Mucosa of gallbladder (tissue), 1 donor: ENCODE data around the gene PHACTR3. TPM values are rescaled to one million over a fixed set of nuclear protein-coding genes. Genes with fewer than 3 reads are reported as not detected.

ENCODE experiments used
- DNase-seq: peaks from one replicate; pipeline ENCODE4 v3.0.0-alpha.2; 2020; ENCODE audit warnings: low spot score
- total RNA-seq: library from RNA; stranded (reverse); gene quantifications from one replicate; pipeline ENCODE4 v1.2.1, GENCODE V29; 2021
- donor health status: DM: no; HTN: no; CAD: no.

PHACTR3 gene
- total RNA-seq, 1 donor from 2014 or later, result 6.9 TPM

DNA sequence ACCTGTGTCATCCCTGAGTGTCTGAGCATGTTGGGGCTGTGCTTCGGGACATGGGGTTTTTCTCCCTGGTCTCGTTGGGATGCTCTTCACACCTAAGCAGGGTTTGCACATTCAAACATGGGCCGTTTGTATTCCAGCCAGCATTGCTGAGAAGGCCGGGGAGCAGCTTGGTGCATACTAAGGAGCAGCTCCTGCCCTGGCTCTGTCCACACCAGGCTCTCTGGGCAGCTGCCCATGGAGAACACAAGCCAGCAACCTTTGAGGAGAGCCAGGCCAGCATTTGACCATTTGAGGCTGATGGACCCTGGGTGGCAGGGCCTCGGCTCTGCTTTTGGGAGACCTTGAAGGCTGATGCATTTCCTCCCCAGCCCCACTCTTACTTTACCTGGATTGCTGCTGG lies 92.1 kb downstream of the PHACTR3 start:
- no peak for DNase-seq

DNA sequence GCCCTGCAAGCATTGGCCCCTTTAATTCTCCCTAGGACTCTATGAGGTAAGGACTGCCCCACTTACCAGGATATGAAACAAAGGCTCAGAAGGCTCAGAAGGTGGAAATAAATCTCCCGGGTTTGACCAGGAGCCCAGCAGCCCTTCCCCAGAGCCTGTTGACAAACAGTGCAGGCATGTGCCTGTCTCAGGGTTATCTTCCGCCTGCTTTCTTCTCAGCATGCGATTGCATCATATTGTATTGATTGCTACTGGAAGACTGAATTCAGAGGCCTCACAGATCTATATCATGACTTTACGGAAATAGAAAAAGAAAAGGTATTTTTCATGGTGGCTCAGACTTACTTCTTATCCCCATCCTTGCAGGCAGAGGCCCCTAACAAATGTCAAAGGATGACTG lies 92.7 kb downstream of the PHACTR3 start:
- peak; percentile 81 for DNase-seq

DNA sequence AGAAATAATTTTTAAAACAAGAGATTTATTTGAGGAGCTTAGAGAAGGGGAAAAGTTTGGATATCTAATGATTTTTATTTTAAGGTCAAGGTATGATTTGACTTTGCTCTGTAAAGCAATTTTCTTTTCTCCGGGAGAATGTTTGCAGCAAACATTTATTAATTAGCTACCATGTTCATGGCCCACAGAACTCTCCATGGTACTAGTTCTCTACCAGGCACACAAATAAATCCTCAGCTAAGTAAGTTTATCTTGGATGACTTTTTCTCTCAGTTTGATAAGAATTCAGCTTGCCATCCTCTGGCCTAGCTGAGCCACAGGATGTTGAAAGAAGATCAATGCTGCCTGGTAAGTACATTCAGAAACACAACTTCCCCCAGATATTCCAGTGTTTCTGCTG lies 94.3 kb downstream of the PHACTR3 start:
- DNase-seq, result no peak

DNA sequence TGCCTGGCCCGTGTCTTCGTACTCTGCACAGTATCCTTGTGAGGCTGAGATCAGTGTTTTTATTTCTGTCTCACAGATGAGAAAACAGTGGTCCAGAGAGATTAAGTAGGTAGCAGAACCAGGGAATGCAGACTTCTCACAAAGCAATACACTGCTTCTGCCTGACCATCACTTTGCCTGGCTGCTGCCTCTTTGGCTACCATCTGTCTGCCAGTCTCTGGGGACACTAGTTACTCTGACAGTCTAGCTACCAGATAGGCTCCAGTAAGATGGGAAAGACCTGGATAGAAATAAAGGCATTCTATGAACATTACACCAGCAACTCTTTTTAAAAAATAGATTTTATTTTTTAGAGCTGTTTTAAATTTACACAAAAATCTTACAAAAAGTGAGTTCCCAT lies 96.9 kb downstream of the PHACTR3 start:
- DNase-seq, result no peak

GRCh38 chr20:59703046-59703445 lies 98.7 kb downstream of the PHACTR3 start:
- no peak for DNase-seq

DNA sequence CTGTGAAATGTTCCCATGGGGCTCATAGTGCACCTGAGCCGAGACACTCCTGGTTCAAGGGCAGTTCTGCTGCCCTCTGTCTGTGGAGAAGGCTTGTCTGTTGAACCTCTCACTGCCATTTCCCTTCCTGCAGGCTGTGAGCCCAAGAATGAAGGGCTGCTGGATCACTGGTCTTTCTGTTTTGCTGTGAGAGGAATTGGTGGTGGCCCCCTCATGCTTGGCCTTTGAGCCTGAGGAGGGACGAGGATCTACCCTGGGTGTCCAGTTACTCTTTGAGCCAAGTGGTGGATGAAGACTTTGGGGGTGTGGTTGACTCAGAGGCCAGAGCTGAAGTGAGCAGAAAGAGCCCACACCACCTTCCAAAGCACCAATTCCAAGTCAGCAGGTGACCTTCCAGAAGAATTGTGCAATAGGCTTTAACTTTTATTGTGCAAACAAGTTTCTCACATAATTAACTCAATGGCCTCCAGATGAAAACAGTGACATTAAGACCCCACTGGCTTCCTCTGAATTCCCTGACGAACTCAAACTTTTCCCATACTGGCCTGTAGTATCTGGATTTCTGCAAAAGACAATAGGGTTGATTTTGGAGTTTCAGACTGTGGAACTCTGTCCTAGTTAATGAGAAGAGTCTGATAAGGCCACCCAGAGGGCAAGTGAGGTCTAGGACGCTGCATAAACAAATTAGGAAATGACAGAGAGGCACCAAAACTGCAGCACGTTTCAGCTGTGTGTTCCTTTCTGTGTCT lies 101.5 kb downstream of the PHACTR3 start:
- no peak for DNase-seq

DNA sequence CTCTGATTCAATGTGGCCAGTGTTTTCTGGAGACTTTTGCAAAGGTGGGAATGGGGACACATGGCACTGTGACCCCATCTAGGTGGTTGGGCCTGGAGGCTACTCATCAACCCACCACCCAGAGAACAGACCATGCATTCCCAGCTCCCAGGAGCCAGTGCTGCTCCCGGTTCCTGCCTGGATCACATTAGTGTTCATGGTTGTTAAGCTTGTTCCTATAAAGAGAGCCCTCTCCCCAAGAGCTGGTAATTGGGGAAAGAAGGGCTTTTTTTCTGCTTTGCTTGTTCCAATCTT lies 102.0 kb downstream of the PHACTR3 start:
- no peak for DNase-seq

DNA sequence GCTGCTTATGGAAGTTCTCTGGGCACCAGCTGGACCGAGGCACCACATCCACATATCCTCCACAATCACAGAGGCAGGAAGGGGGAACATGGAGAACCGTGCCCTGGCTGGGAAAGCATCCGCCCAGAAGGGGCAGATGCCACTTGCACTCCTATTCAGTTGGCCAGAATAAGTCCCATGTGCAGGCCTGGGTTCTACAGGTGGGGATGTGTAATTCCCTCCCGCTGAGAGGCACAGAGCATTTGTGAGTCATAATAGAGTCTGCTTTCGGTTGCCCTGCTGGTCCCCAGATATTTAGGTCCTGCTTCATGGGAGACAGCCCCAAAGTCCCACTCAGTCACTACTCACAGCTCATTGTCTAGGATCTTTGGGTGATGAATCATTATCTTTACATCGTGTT lies 104.0 kb downstream of the PHACTR3 start:
- DNase-seq, result no peak

DNA sequence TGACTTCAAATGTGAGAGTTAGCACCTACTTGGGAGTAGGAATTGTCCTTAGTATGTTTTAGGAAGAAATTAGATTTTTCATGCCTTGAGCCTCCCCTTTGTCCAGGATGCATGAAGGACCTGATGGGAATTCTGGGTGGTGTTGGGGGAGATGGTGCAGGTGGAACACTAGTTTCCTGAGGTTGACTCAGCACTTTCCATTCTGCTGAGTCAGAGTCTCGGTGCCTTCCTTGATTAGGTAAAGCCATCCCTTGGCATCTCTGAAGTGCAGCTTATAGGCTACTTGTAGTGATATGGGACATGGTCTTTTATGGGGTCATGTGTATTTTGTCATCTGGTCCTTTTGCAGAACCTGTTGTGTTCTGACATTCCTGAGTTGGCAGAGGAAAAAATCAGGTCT lies 105.3 kb downstream of the PHACTR3 start:
- DNase-seq, result no peak

- DNase-seq, result no peak
Observed at GRCh38 chr20:59718071-59718470, 113.7 kb downstream of the PHACTR3 start.

GRCh38 chr20:59718751-59719150 lies 114.4 kb downstream of the PHACTR3 start:
- no peak for DNase-seq

GRCh38 chr20:59720013-59720412 lies 115.7 kb downstream of the PHACTR3 start:
- no peak for DNase-seq

DNA sequence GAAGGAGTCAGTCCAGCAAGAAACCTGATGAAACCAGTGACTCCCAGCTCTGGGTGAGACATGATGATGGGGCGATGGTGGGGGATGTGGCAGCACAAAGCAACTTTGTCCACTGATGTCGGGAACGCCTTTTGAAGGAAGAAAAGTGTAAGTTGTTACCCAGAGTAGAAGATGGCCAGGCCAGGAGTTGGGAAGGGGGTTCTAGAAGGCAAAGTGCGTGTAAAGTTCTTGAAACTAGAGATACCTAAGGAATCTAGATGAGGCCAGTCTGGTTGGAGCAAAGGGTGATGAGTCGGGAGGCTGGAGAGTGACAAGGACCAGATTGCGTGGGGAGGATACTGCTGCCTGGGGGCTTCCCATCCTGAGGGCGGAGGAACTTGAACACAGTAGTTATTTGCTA lies 117.0 kb downstream of the PHACTR3 start:
- DNase-seq, result no peak

GRCh38 chr20:59723108-59723500 lies 118.8 kb downstream of the PHACTR3 start:
- DNase-seq, result no peak

GRCh38 chr20:59723607-59724456 lies 119.5 kb downstream of the PHACTR3 start:
- no peak for DNase-seq

DNA sequence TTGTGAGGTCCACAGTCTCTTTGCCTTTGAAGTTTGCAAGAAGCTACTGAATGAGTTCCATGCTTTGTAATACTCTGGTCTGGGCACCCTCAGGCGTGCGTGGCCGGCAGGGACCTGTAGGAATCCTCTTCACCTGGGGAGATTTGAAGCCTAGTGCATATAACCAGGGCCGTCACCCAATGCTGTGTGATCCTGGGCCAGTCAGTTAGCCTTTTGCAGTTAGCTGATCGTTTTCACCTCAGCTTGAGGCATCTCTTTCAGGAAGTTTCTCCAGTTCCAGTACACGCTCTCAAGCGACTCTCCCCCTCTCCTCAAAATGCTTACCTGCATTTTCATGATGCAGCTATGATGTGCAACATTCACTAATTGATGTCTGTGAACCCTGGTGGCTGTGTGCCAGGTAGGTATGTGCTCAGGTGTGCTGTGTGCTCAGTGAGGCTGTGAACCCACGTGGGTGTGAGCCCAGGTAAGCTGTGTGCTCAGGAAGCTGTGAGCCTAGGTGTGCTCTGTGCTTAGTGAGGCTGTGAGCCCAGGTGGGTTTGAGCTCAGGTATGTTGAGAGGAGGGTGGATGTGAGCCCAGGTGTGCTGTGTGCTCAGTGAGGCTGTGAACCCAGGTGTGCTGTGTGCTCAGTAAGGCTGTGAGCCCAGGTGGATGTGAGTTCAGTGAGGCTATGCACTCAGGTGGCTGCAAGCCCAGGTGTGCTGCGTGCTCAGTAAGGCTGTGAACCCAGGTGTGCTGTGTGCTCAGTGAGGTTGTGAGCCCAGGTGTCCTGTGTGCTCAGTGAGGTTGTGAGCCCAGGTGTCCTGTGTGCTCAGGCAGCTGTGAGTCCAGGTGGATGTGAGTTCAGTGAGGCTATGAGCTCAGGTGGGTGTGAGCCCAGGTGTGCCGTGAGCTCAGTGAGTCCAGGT lies 120.4 kb downstream of the PHACTR3 start:
- no peak for DNase-seq

DNA sequence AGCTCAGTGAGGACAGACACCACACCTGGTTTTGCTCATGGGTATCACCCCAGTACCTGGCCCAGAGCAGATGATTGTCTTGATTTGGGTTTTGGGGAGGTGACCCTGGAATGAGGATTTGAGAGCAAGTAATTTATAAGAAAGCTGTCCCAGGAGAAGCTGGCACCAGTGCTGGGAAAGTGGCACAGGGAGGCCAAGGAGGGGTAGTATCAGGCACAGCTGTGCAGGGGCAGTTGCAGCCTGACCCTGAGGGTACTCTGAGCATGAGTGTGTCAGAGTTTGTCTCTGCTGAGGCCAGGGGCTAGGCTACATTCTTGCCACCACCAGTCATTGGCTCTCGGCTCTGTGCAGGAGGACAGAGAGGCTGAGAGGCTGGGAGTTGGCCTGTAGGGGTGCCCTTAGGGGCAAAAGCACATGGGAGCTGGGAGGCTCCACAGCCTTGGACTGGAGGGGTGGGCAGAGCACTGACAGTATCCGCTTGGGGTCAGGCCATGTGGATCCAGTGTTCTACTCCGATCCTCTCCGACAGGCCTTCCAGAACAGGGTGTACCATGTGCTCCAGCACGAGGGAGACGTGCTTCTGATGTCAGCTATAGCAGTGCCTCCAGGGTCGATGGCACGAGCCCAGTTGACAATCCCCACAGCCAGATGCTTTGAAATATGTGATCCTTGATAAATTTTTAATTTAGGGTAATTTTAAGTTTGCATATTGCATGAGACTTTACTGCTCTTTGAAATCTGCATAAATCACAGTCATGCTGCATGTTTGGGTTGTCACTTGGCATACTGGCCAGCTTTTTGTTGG lies 121.3 kb downstream of the PHACTR3 start:
- no peak for DNase-seq

DNA sequence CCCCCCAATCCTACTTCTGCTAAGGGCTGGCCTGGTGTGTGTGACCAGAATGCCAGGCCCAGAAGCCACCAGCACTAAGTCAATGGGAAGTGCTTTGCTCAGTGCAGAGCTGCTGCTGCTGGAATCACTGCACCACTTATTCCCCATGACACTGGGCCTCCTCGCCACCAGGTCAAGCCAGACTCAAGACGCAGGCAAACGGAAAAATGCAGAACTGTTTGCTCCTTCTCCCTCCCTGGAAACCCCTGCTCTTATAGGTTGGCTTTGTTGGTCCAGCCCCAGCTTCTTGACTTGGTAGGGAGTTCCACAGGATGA lies 121.9 kb downstream of the PHACTR3 start:
- DNase-seq, result no peak

- DNase-seq, result no peak
Observed at GRCh38 chr20:59728722-59729430, 124.5 kb downstream of the PHACTR3 start.

- DNase-seq, result no peak
Observed at GRCh38 chr20:59729506-59729905, 125.2 kb downstream of the PHACTR3 start.

- no peak for DNase-seq
Observed at GRCh38 chr20:59730722-59731121, 126.4 kb downstream of the PHACTR3 start.
